H1 (cell line): ENCODE data around the gene LYSMD3. TPM values are rescaled to one million over a fixed set of nuclear protein-coding genes. Genes with fewer than 3 reads are reported as not detected.

Experiments used
- ATF2 ChIP-seq: IDR thresholded peaks from 2 replicates; pipeline ENCODE4 v1.6.1; 2012; ENCODE audit warnings: low read length, inconsistent platforms
- CBX8 ChIP-seq: fragments of 300-800, 300-1000 bp; sonication (generic); IDR thresholded peaks from 2 replicates; pipeline ENCODE4 v1.7.1; 2016; ENCODE audit warnings: low read depth, low read length, borderline replicate concordance
- CHD2 ChIP-seq: IDR thresholded peaks from 2 replicates; pipeline ENCODE4 v1.6.1; 2012; ENCODE audit warnings: low read length, improper control_type of control experiment
- CREB1 ChIP-seq: IDR thresholded peaks from 2 replicates; pipeline ENCODE4 v1.6.1; 2012; ENCODE audit warnings: inconsistent platforms
- SIX5 ChIP-seq: IDR thresholded peaks from 2 replicates; pipeline ENCODE4 v1.6.1; 2011; ENCODE audit warnings: mild to moderate bottlenecking, low read depth, low read length
- SUZ12 ChIP-seq: fragments of 200-600 bp; sonication (generic); IDR thresholded peaks from 2 replicates; pipeline ENCODE4 v1.6.1; 2012; ENCODE audit warnings: mild to moderate bottlenecking, inconsistent platforms, low read length, moderate library complexity, mixed read lengths
- polyA plus RNA-seq, 7 experiments: library from polyadenylated mRNA; depleted of rRNA in 3 of 7; stranded (reverse) in 5 of 7; unstranded in 2 of 7; fragments of >200 nt in 5 of 7; fragments of 200-250 nt in 2 of 7; gene quantifications; 1 replicate in 5 of 7; 2 replicates in 1 of 7; 4 replicates in 1 of 7; pipeline versions ENCODE4 v1.2.1 to v1.2.3, GENCODE V29; 2011 to 2013; ENCODE audit warnings: missing spikeins in 2 of 7, mixed read lengths in 2 of 7
- total RNA-seq: library from RNA; stranded (reverse); fragmentation: NEBNext Ultra II Directional; extraction: Animal tissue kit (Norgen Biotek cat#: 25700); gene quantifications from 2 replicates; pipeline ENCODE4 v1.2.1, GENCODE V29; 2021

Gene LYSMD3
- total and polyA plus RNA-seq, 2 of the 8 experiments (the other 6 are each of a cell fraction or from before 2014, with no cell fraction given): 3.7 to 14.9 TPM

- TF ChIP-seq CREB1: no peak
- TF ChIP-seq CHD2: no peak
- TF ChIP-seq SUZ12: no peak
- TF ChIP-seq SIX5: no peak
- TF ChIP-seq ATF2: no peak
- no peak for TF ChIP-seq CBX8
Measured at GRCh38 chr5:90569084-90569483, 39.7 kb upstream of the LYSMD3 start (continued).
